SK-N-SH treated with all-trans-retinoic acid at 6 μM for 48 hours (cell line): ENCODE measurements around the gene GPX3.

Experiments
- ARNTL ChIP-seq: fragments of 450-650 bp; formaldehyde crosslinking; IDR thresholded peaks from 2 replicates; pipeline ENCODE4 v1.5.0; 2020; ENCODE audit warnings: low read depth, mild to moderate bottlenecking, moderate library complexity, borderline replicate concordance
- GLIS3 ChIP-seq: fragments of 250-450 bp; sonication (Bioruptor Pico); IDR thresholded peaks from 2 replicates; pipeline ENCODE4 v1.5.0; 2020; ENCODE audit warnings: mild to moderate bottlenecking, moderate library complexity
- ISL1 ChIP-seq: fragments of 250-450 bp; sonication (Bioruptor Pico); IDR thresholded peaks from 2 replicates; pipeline ENCODE4 v2.1.2; 2022; ENCODE audit warnings: mild to moderate bottlenecking, moderate library complexity
- OSR1 ChIP-seq: fragments of 250-450 bp; sonication (Bioruptor Pico); IDR thresholded peaks from 2 replicates; pipeline ENCODE4 v1.8.0; 2022; ENCODE audit warnings: moderate library complexity, mild to moderate bottlenecking, inconsistent platforms
- ZC3H10 ChIP-seq: fragments of 250-450 bp; sonication (Bioruptor Pico); IDR thresholded peaks from 2 replicates; pipeline ENCODE4 v1.5.1; 2021; ENCODE audit warnings: mild to moderate bottlenecking, moderate library complexity
- ZFP3 ChIP-seq: fragments of 250-450 bp; sonication (Bioruptor Pico); IDR thresholded peaks from 2 replicates; pipeline ENCODE4 v1.5.0; 2020; ENCODE audit warnings: mild to moderate bottlenecking, moderate library complexity
- ZNF565 ChIP-seq: fragments of 450-650 bp; formaldehyde crosslinking; conservative IDR thresholded peaks from 2 replicates; pipeline ENCODE4 v1.5.0; 2020; ENCODE audit warnings: low read depth, mild to moderate bottlenecking, moderate library complexity
- ZNF70 ChIP-seq: fragments of 450-650 bp; formaldehyde crosslinking; IDR thresholded peaks from 2 replicates; pipeline ENCODE4 v1.5.0; 2020; ENCODE audit warnings: mild to moderate bottlenecking, moderate library complexity
- TF ChIP-seq, protein P1 (sequence below): fragments of 250-450 bp; sonication (Bioruptor Pico); IDR thresholded peaks from 2 replicates; pipeline ENCODE4 v1.8.0; 2020; ENCODE audit warnings: mild to moderate bottlenecking, moderate library complexity, borderline replicate concordance
- TF ChIP-seq, protein P2 (sequence below): fragments of 250-450 bp; sonication (Bioruptor Pico); IDR thresholded peaks from 2 replicates; pipeline ENCODE4 v1.8.0; 2021; ENCODE audit warnings: low read depth, mild to moderate bottlenecking, moderate library complexity, borderline replicate concordance
- TF ChIP-seq, protein P3 (sequence below): fragments of 250-450 bp; sonication (Bioruptor Pico); IDR thresholded peaks from 2 replicates; pipeline ENCODE4 v1.5.0; 2020; ENCODE audit warnings: mild to moderate bottlenecking, moderate library complexity

DNA sequence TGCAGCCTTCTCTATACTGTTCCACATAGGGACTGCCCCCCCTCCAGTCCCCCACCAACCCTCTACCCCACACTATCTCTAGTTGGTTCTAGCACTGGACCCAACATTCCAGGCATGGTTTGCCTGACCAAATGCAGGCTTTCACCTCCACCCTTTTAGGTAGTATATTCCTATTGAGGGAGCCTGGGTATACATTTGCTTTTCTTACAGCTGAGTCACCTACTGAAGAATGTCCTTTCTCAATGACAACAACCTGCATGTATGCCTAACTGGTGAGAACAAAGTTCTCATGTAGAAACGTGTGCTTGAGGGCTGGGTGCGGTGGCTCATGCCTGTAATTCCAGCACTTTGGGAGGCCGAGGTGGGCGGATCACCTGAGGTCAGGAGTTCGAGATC lies 52.2 kb downstream of the GPX3 start:
- TF ChIP-seq OSR1 (CRISPR knock-in tag), result no peak
- TF ChIP-seq, protein P1, sequence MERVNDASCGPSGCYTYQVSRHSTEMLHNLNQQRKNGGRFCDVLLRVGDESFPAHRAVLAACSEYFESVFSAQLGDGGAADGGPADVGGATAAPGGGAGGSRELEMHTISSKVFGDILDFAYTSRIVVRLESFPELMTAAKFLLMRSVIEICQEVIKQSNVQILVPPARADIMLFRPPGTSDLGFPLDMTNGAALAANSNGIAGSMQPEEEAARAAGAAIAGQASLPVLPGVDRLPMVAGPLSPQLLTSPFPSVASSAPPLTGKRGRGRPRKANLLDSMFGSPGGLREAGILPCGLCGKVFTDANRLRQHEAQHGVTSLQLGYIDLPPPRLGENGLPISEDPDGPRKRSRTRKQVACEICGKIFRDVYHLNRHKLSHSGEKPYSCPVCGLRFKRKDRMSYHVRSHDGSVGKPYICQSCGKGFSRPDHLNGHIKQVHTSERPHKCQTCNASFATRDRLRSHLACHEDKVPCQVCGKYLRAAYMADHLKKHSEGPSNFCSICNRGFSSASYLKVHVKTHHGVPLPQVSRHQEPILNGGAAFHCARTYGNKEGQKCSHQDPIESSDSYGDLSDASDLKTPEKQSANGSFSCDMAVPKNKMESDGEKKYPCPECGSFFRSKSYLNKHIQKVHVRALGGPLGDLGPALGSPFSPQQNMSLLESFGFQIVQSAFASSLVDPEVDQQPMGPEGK (CRISPR knock-in tag), result no peak
- TF ChIP-seq, protein P2, sequence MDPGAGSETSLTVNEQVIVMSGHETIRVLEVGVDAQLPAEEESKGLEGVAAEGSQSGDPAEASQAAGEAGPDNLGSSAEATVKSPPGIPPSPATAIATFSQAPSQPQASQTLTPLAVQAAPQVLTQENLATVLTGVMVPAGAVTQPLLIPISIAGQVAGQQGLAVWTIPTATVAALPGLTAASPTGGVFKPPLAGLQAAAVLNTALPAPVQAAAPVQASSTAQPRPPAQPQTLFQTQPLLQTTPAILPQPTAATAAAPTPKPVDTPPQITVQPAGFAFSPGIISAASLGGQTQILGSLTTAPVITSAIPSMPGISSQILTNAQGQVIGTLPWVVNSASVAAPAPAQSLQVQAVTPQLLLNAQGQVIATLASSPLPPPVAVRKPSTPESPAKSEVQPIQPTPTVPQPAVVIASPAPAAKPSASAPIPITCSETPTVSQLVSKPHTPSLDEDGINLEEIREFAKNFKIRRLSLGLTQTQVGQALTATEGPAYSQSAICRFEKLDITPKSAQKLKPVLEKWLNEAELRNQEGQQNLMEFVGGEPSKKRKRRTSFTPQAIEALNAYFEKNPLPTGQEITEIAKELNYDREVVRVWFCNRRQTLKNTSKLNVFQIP (CRISPR knock-in tag), result no peak
- no peak for TF ChIP-seq ISL1
- no peak for TF ChIP-seq ZC3H10 (CRISPR knock-in tag)
- TF ChIP-seq, protein P3, sequence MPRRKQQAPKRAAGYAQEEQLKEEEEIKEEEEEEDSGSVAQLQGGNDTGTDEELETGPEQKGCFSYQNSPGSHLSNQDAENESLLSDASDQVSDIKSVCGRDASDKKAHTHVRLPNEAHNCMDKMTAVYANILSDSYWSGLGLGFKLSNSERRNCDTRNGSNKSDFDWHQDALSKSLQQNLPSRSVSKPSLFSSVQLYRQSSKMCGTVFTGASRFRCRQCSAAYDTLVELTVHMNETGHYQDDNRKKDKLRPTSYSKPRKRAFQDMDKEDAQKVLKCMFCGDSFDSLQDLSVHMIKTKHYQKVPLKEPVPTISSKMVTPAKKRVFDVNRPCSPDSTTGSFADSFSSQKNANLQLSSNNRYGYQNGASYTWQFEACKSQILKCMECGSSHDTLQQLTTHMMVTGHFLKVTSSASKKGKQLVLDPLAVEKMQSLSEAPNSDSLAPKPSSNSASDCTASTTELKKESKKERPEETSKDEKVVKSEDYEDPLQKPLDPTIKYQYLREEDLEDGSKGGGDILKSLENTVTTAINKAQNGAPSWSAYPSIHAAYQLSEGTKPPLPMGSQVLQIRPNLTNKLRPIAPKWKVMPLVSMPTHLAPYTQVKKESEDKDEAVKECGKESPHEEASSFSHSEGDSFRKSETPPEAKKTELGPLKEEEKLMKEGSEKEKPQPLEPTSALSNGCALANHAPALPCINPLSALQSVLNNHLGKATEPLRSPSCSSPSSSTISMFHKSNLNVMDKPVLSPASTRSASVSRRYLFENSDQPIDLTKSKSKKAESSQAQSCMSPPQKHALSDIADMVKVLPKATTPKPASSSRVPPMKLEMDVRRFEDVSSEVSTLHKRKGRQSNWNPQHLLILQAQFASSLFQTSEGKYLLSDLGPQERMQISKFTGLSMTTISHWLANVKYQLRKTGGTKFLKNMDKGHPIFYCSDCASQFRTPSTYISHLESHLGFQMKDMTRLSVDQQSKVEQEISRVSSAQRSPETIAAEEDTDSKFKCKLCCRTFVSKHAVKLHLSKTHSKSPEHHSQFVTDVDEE, result no peak
- TF ChIP-seq ZFP3, result no peak
- no peak for TF ChIP-seq ZNF565 (CRISPR knock-in tag)
- TF ChIP-seq ARNTL (CRISPR knock-in tag), result no peak
- no peak for TF ChIP-seq GLIS3 (CRISPR knock-in tag)
- TF ChIP-seq ZNF70 (CRISPR knock-in tag), result peak; percentile 76
